Progenitor cell of endocrine pancreas (in vitro differentiated cells): ENCODE results near the gene ZCCHC7. TPM values are rescaled to one million over a fixed set of nuclear protein-coding genes. Genes with fewer than 3 reads are reported as not detected.
"Not testable (repeated sequence)": the region's sequence is repeated elsewhere in the genome, so short reads cannot be mapped to it uniquely, and the experiment has no call there.

ENCODE experiments used
- DNase-seq: peaks from one replicate; pipeline ENCODE4 v3.0.0; 2021; ENCODE audit warnings: low spot score; ENCODE audit not compliant: unreplicated experiment
- H3K27ac Mint-ChIP-seq: 2 replicates; pipeline ENCODE4 v1.8.0; 2021; ENCODE audit warnings: mild to moderate bottlenecking, moderate library complexity, mixed read lengths
- H3K27me3 Mint-ChIP-seq: 2 replicates; pipeline ENCODE4 v1.8.0; 2021; ENCODE audit warnings: mixed read lengths
- H3K36me3 Mint-ChIP-seq: 2 replicates; pipeline ENCODE4 v1.8.0; 2022; ENCODE audit warnings: mixed read lengths; ENCODE audit not compliant: insufficient read depth
- H3K4me1 Mint-ChIP-seq: 2 replicates; pipeline ENCODE4 v1.8.0; 2021; ENCODE audit warnings: low read depth, mixed read lengths
- H3K4me3 Mint-ChIP-seq: 2 replicates; pipeline ENCODE4 v1.8.0; 2021; ENCODE audit warnings: low read depth, mild to moderate bottlenecking, moderate library complexity, mixed read lengths
- H3K9me3 Mint-ChIP-seq: 2 replicates; pipeline ENCODE4 v1.8.0; 2021; ENCODE audit warnings: low read depth, mixed read lengths
- CTCF ChIP-seq: fragments of 200-600 bp; sonication (generic); IDR thresholded peaks from one replicate; pipeline ENCODE4 v1.5.0; 2021; ENCODE audit warnings: antibody characterized with exemption, mild to moderate bottlenecking; ENCODE audit not compliant: unreplicated experiment
- total RNA-seq: library from RNA; stranded (reverse); gene quantifications from 2 replicates; pipeline ENCODE4 v1.2.1, GENCODE V29; 2021

The ZCCHC7 gene
- total RNA-seq, 1 donor from 2014 or later: 16.6 TPM

- peaks cover 7% of the 10 kb centered on the region for H3K4me1 Mint-ChIP-seq
- H3K27ac Mint-ChIP-seq: no peak overlapping the region
Observed at GRCh38 chr9:37157726-37158377, 37.5 kb downstream of the ZCCHC7 start.

GRCh38 chr9:37163299-37163698 is 42.9 kb downstream of the ZCCHC7 start:
- no peak for TF ChIP-seq CTCF
- no peak for DNase-seq
- Mint-ChIP-seq H3K27ac (no peak overlapping the region), H3K27me3 (no peaks in the 10 kb centered on the region), H3K4me3 (no peak overlapping the region), H3K4me1 (no peaks in the 10 kb centered on the region), H3K36me3 (peaks cover 13% of the 10 kb centered on the region), H3K9me3 (no peaks in the 10 kb centered on the region)

More at GRCh38 chr9:37157726-37158377, 37.5 kb downstream of the ZCCHC7 start:
- Mint-ChIP-seq H3K36me3 (peaks cover 13% of the 10 kb centered on the region), H3K9me3 (no peaks in the 10 kb centered on the region), H3K27me3 (no peaks in the 10 kb centered on the region), H3K4me3 (no peak overlapping the region)
- no peak for DNase-seq
- TF ChIP-seq CTCF: no peak

GRCh38 chr9:37164335-37164734 is 44.0 kb downstream of the ZCCHC7 start:
- not testable (repeated sequence) for H3K27me3 Mint-ChIP-seq, H3K4me3 Mint-ChIP-seq, DNase-seq, H3K9me3 Mint-ChIP-seq, H3K4me1 Mint-ChIP-seq, H3K27ac Mint-ChIP-seq
- H3K36me3 Mint-ChIP-seq: peaks cover 15% of the 10 kb centered on the region

GRCh38 chr9:37165644-37166043 is 45.3 kb downstream of the ZCCHC7 start:
- no peak for TF ChIP-seq CTCF
- Mint-ChIP-seq H3K4me1 (peaks cover 1% of the 10 kb centered on the region), H3K27me3 (no peaks in the 10 kb centered on the region), H3K27ac (no peak overlapping the region), H3K4me3 (no peak overlapping the region), H3K9me3 (no peaks in the 10 kb centered on the region), H3K36me3 (peaks cover 15% of the 10 kb centered on the region)
- no peak for DNase-seq

- no peak for TF ChIP-seq CTCF
- no peak for DNase-seq
- no peaks in the 10 kb centered on the region for H3K9me3 Mint-ChIP-seq
- H3K4me1 Mint-ChIP-seq: peaks cover 1% of the 10 kb centered on the region
- H3K36me3 Mint-ChIP-seq: peaks cover 13% of the 10 kb centered on the region
- no peaks in the 10 kb centered on the region for H3K27me3 Mint-ChIP-seq
- H3K27ac Mint-ChIP-seq: no peak overlapping the region
- no peak overlapping the region for H3K4me3 Mint-ChIP-seq
Observed at GRCh38 chr9:37167456-37168047, 47.2 kb downstream of the ZCCHC7 start.

GRCh38 chr9:37172557-37172956 is 52.2 kb downstream of the ZCCHC7 start:
- Mint-ChIP-seq H3K27ac (no peak overlapping the region), H3K36me3 (peaks cover 5% of the 10 kb centered on the region), H3K4me3 (no peak overlapping the region), H3K4me1 (peaks cover 1% of the 10 kb centered on the region), H3K9me3 (no peaks in the 10 kb centered on the region), H3K27me3 (no peaks in the 10 kb centered on the region)
- DNase-seq: no peak
- no peak for TF ChIP-seq CTCF
